Measurements from ENCODE around the gene TMEM151B.

DNA sequence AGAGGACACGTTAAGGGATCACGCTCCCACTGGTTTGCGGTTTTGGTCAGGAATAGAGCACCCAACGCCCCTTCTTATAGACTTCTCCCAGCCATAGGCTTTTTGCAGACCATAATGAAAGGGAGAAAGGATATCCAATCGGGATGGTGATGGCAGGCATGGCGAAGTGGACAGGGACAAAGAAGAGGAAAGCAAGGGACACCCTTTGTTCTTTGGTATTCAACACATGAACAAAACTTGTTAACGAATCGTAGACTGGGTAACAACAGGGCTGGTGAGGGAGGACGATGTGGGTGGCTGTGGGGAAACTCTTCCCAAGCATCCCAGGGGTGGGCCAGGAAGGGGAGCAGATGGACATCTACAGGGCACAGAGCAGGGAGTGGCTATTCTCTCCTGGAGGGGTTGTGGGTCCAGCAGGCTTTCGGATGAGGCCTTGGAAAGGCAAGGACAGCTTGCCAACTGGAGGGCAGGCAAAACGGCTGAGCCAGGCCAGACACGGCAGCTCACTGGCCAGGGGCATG is 24.8 kb upstream of the TMEM151B start:
- TF ChIP-seq, protein P1, sequence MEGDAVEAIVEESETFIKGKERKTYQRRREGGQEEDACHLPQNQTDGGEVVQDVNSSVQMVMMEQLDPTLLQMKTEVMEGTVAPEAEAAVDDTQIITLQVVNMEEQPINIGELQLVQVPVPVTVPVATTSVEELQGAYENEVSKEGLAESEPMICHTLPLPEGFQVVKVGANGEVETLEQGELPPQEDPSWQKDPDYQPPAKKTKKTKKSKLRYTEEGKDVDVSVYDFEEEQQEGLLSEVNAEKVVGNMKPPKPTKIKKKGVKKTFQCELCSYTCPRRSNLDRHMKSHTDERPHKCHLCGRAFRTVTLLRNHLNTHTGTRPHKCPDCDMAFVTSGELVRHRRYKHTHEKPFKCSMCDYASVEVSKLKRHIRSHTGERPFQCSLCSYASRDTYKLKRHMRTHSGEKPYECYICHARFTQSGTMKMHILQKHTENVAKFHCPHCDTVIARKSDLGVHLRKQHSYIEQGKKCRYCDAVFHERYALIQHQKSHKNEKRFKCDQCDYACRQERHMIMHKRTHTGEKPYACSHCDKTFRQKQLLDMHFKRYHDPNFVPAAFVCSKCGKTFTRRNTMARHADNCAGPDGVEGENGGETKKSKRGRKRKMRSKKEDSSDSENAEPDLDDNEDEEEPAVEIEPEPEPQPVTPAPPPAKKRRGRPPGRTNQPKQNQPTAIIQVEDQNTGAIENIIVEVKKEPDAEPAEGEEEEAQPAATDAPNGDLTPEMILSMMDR (IDR thresholded peaks at IDR 0.05), result no peak
- TF ChIP-seq POLR2AphosphoS5 (IDR thresholded peaks at IDR 0.05) (no peak), EP300 (IDR thresholded peaks at IDR 0.05) (no peak)

All from esophagus muscularis mucosa (tissue), 4 donors.